Measurements from ENCODE around the gene ERC1. TPM values are rescaled to one million over a fixed set of nuclear protein-coding genes. Genes with fewer than 3 reads are reported as not detected.

The ERC1 gene
- total and polyA plus RNA-seq, 3 experiments from 2014 or later, result 11.0 to 24.2 (median 22.6) TPM

GRCh38 chr12:1493781-1494565 is 502.9 kb downstream of the ERC1 start:
- Mint-ChIP-seq H3K27me3 (no peaks in the 10 kb centered on the region), H3K4me3 (no peak overlapping the region), H3K4me1 (peaks cover 3 to 5% (median 4%) of the 10 kb centered on the region in 3 donors), H3K9me3 (no peaks in the 10 kb centered on the region), H3K27ac (peak overlapping the region in 1 of 8 donors; percentile 54), H3K36me3 (peaks cover 12 to 33% (median 13%) of the 10 kb centered on the region in 3 donors)
- H3K4me3 ChIP-seq (ENCODE audit: low read length), result no peak overlapping the region
- H3K9me3 ChIP-seq (ENCODE audit: low read length), result no peaks in the 10 kb centered on the region
- no peaks in the 10 kb centered on the region for H3K36me3 ChIP-seq (ENCODE audit: insufficient read depth, low read length)
- no peak for DNase-seq
- no peaks in the 10 kb centered on the region for H3K27me3 ChIP-seq (ENCODE audit: insufficient read depth, low read length, poor library complexity, severe bottlenecking)
- peaks cover 7% of the 10 kb centered on the region for H3K4me1 ChIP-seq (ENCODE audit: insufficient read depth, low read length)
- ChIA-PET CTCF (no interaction called here), POLR2A (no interaction called here)
- H3K27ac ChIP-seq (ENCODE audit: low read depth, low read length), result no peak overlapping the region

GRCh38 chr12:1494856-1495255 is 503.8 kb downstream of the ERC1 start:
- no peaks in the 10 kb centered on the region for H3K4me1 ChIP-seq (ENCODE audit: insufficient read depth, low read length)
- Mint-ChIP-seq H3K9me3 (no peaks in the 10 kb centered on the region), H3K27ac (peak overlapping the region in 2 of 8 donors; percentile 0 to 4), H3K27me3 (peaks cover 0 to under 1% of the 10 kb centered on the region in 2 donors), H3K4me1 (peaks cover 0 to 2% (median 0%) of the 10 kb centered on the region in 3 donors), H3K4me3 (no peak overlapping the region), H3K36me3 (peaks cover 12 to 30% (median 13%) of the 10 kb centered on the region in 3 donors)
- no peak for DNase-seq
- H3K27me3 ChIP-seq (ENCODE audit: insufficient read depth, low read length, poor library complexity, severe bottlenecking), result no peaks in the 10 kb centered on the region
- H3K27ac ChIP-seq (ENCODE audit: low read depth, low read length), result no peak overlapping the region
- H3K36me3 ChIP-seq (ENCODE audit: insufficient read depth, low read length), result no peaks in the 10 kb centered on the region
- CTCF ChIA-PET, result interaction anchor here (0.7 kb wide), 1 partner anchor 10 kb away, joined by 3 read pairs; no protein-coding TSS in a partner anchor
- no peak overlapping the region for H3K4me3 ChIP-seq (ENCODE audit: low read length)
- POLR2A ChIA-PET, result no interaction called here
- no peaks in the 10 kb centered on the region for H3K9me3 ChIP-seq (ENCODE audit: low read length)

- no peak overlapping the region for H3K27ac ChIP-seq (ENCODE audit: low read depth, low read length)
- CTCF ChIA-PET, result interaction anchor here (1.2 kb wide), 1 partner anchor 8 kb away, joined by 3 read pairs; no protein-coding TSS in a partner anchor
- no peak for DNase-seq
- Mint-ChIP-seq H3K36me3 (peaks cover under 1 to 15% (median 10%) of the 10 kb centered on the region in 3 donors), H3K4me3 (no peak overlapping the region), H3K4me1 (no peaks in the 10 kb centered on the region), H3K27me3 (peaks cover 0 to 5% of the 10 kb centered on the region in 2 donors), H3K9me3 (no peaks in the 10 kb centered on the region), H3K27ac (no peak overlapping the region)
- POLR2A ChIA-PET, result no interaction called here
- no peaks in the 10 kb centered on the region for H3K9me3 ChIP-seq (ENCODE audit: low read length)
- no peaks in the 10 kb centered on the region for H3K27me3 ChIP-seq (ENCODE audit: insufficient read depth, low read length, poor library complexity, severe bottlenecking)
- no peaks in the 10 kb centered on the region for H3K4me1 ChIP-seq (ENCODE audit: insufficient read depth, low read length)
- no peak overlapping the region for H3K4me3 ChIP-seq (ENCODE audit: low read length)
- H3K36me3 ChIP-seq (ENCODE audit: insufficient read depth, low read length), result no peaks in the 10 kb centered on the region
These were observed 505.3 kb downstream of the ERC1 start for GRCh38 chr12:1496162-1496900.

GRCh38 chr12:1497161-1497560 is 506.1 kb downstream of the ERC1 start:
- Mint-ChIP-seq H3K36me3 (peaks cover 0 to 7% (median 5%) of the 10 kb centered on the region in 3 donors), H3K27ac (no peak overlapping the region), H3K27me3 (peaks cover 5% of the 10 kb centered on the region in 2 donors), H3K4me1 (no peaks in the 10 kb centered on the region), H3K4me3 (no peak overlapping the region), H3K9me3 (no peaks in the 10 kb centered on the region)
- ChIA-PET CTCF (interaction anchor here (1.2 kb wide), 1 partner anchor 9 kb away, joined by 3 read pairs; no protein-coding TSS in a partner anchor), POLR2A (no interaction called here)
- H3K4me1 ChIP-seq (ENCODE audit: insufficient read depth, low read length), result no peaks in the 10 kb centered on the region
- H3K4me3 ChIP-seq (ENCODE audit: low read length), result no peak overlapping the region
- H3K27ac ChIP-seq (ENCODE audit: low read depth, low read length), result no peak overlapping the region
- H3K9me3 ChIP-seq (ENCODE audit: low read length), result no peaks in the 10 kb centered on the region
- no peaks in the 10 kb centered on the region for H3K36me3 ChIP-seq (ENCODE audit: insufficient read depth, low read length)
- no peaks in the 10 kb centered on the region for H3K27me3 ChIP-seq (ENCODE audit: insufficient read depth, low read length, poor library complexity, severe bottlenecking)
- DNase-seq, result no peak

GRCh38 chr12:1498199-1498740 is 507.2 kb downstream of the ERC1 start:
- Mint-ChIP-seq H3K36me3 (peaks cover 0 to 3% (median 3%) of the 10 kb centered on the region in 3 donors), H3K4me1 (no peaks in the 10 kb centered on the region), H3K27ac (peak overlapping the region in 1 of 8 donors; percentile 24), H3K27me3 (peaks cover 5 to 16% of the 10 kb centered on the region in 2 donors), H3K9me3 (no peaks in the 10 kb centered on the region), H3K4me3 (no peak overlapping the region)
- H3K27ac ChIP-seq (ENCODE audit: low read depth, low read length), result no peak overlapping the region
- H3K36me3 ChIP-seq (ENCODE audit: insufficient read depth, low read length), result no peaks in the 10 kb centered on the region
- ChIA-PET POLR2A (no interaction called here), CTCF (no interaction called here)
- H3K4me1 ChIP-seq (ENCODE audit: insufficient read depth, low read length), result no peaks in the 10 kb centered on the region
- H3K9me3 ChIP-seq (ENCODE audit: low read length), result no peaks in the 10 kb centered on the region
- H3K4me3 ChIP-seq (ENCODE audit: low read length), result no peak overlapping the region
- DNase-seq, result no peak
- no peaks in the 10 kb centered on the region for H3K27me3 ChIP-seq (ENCODE audit: insufficient read depth, low read length, poor library complexity, severe bottlenecking)

GRCh38 chr12:1499351-1499750 is 508.3 kb downstream of the ERC1 start:
- peaks cover 12 to 23% of the 10 kb centered on the region in 2 donors for H3K27me3 Mint-ChIP-seq
- H3K4me3 Mint-ChIP-seq, result no peak overlapping the region
- H3K4me1 ChIP-seq (ENCODE audit: insufficient read depth, low read length), result peaks cover 3% of the 10 kb centered on the region
- H3K9me3 ChIP-seq (ENCODE audit: low read length), result no peaks in the 10 kb centered on the region
- no peak for DNase-seq
- peaks cover 4% of the 10 kb centered on the region in 3 donors for H3K4me1 Mint-ChIP-seq
- ChIA-PET CTCF (no interaction called here), POLR2A (no interaction called here)
- H3K9me3 Mint-ChIP-seq, result no peaks in the 10 kb centered on the region
- no peaks in the 10 kb centered on the region for H3K36me3 ChIP-seq (ENCODE audit: insufficient read depth, low read length)
- no peak overlapping the region for H3K4me3 ChIP-seq (ENCODE audit: low read length)
- H3K27ac ChIP-seq (ENCODE audit: low read depth, low read length), result no peak overlapping the region
- peak overlapping the region in 1 of 8 donors; percentile 87 for H3K27ac Mint-ChIP-seq
- no peaks in the 10 kb centered on the region for H3K27me3 ChIP-seq (ENCODE audit: insufficient read depth, low read length, poor library complexity, severe bottlenecking)
- peaks cover 0 to 3% (median 0%) of the 10 kb centered on the region in 3 donors for H3K36me3 Mint-ChIP-seq

- H3K27ac Mint-ChIP-seq, result no peak overlapping the region
- H3K4me3 Mint-ChIP-seq, result no peak overlapping the region
These were observed 509.2 kb downstream of the ERC1 start for GRCh38 chr12:1500095-1500801.

More at GRCh38 chr12:1500095-1500801, 509.2 kb downstream of the ERC1 start:
- CTCF ChIA-PET, result interaction anchor here (1.4 kb wide), 1 partner anchor 382 kb away, joined by 3 read pairs; no protein-coding TSS in a partner anchor
- H3K36me3 Mint-ChIP-seq, result peaks cover 0 to 3% (median 0%) of the 10 kb centered on the region in 3 donors
- no peaks in the 10 kb centered on the region for H3K9me3 ChIP-seq (ENCODE audit: low read length)
- POLR2A ChIA-PET, result no interaction called here
- peaks cover 15 to 32% of the 10 kb centered on the region in 2 donors for H3K27me3 Mint-ChIP-seq
- DNase-seq, result no peak
- peaks cover 4% of the 10 kb centered on the region for H3K4me1 ChIP-seq (ENCODE audit: insufficient read depth, low read length)
- H3K36me3 ChIP-seq (ENCODE audit: insufficient read depth, low read length), result no peaks in the 10 kb centered on the region
- H3K27ac ChIP-seq (ENCODE audit: low read depth, low read length), result peak overlapping the region; percentile 61
- peaks cover 9 to 11% (median 10%) of the 10 kb centered on the region in 3 donors for H3K4me1 Mint-ChIP-seq
- no peaks in the 10 kb centered on the region for H3K9me3 Mint-ChIP-seq
- H3K27me3 ChIP-seq (ENCODE audit: insufficient read depth, low read length, poor library complexity, severe bottlenecking), result no peaks in the 10 kb centered on the region
- H3K4me3 ChIP-seq (ENCODE audit: low read length), result no peak overlapping the region

All from CD8-positive, alpha-beta memory T cell (primary cell).